Right ventricle myocardium inferior (tissue), 1 donor: ENCODE data around the gene NRL. TPM values are rescaled to one million over a fixed set of nuclear protein-coding genes. Genes with fewer than 3 reads are reported as not detected.

Experiments used
- microRNA-seq: library from miRNA; unstranded; fragments of <30 nt; microRNA quantifications from one replicate; pipeline ENCODE4 v1.2.0, GENCODE V29; 2020
- total RNA-seq: library from RNA; stranded (reverse); fragmentation: NEBNext Ultra II Directional; extraction: Animal tissue kit (Norgen Biotek cat#: 25700); gene quantifications from one replicate; pipeline ENCODE4 v1.2.1, GENCODE V29; 2021
- donor health status: DM: no; HTN: yes; CAD: no; lungs with severe emphysema.

Gene NRL
- total RNA-seq, 1 donor from 2014 or later = 1.8 TPM

Small RNA genes lying within 50 kb of the gene (microRNA-seq; reads per million reads assigned to microRNA genes)
- not detected for gene MIR7703

Other genes starting within 250 kb of the NRL start
- 29.7 TPM for gene DHRS4, start 161.2 kb downstream of the NRL start, total RNA-seq
- 16.3 TPM for gene DHRS4L2, start 126.0 kb downstream of the NRL start, total RNA-seq
- gene CARMIL3, start 62.9 kb downstream of the NRL start, total RNA-seq = 0.08 TPM
- not detected for gene CPNE6, start 43.4 kb downstream of the NRL start, total RNA-seq
- 4.3 TPM for gene PCK2, start 20.6 kb downstream of the NRL start, total RNA-seq
- gene DCAF11, start 172 bp downstream of the NRL start, total RNA-seq = 84.7 TPM
- 129 TPM for gene FITM1, start 15.7 kb upstream of the NRL start, total RNA-seq
- gene PSME1, start 21.2 kb upstream of the NRL start, total RNA-seq = 140 TPM
- gene EMC9, start 26.6 kb upstream of the NRL start, total RNA-seq = 14.6 TPM
- gene PSME2, start 31.7 kb upstream of the NRL start, total RNA-seq = 109 TPM
- gene RNF31, start 32.5 kb upstream of the NRL start, total RNA-seq = 33.4 TPM
- 30.5 TPM for gene IRF9, start 46.3 kb upstream of the NRL start, total RNA-seq
- gene REC8, start 57.1 kb upstream of the NRL start, total RNA-seq = 2.4 TPM
- gene IPO4, start 73.9 kb upstream of the NRL start, total RNA-seq = 10.5 TPM
- 23.2 TPM for gene TM9SF1, start 80.5 kb upstream of the NRL start, total RNA-seq
- gene TSSK4, start 90.7 kb upstream of the NRL start, total RNA-seq = 0.43 TPM
- 28.5 TPM for gene CHMP4A, start 98.5 kb upstream of the NRL start, total RNA-seq
- gene MDP1, start 101.1 kb upstream of the NRL start, total RNA-seq = 17.0 TPM
- gene NEDD8, start 117.4 kb upstream of the NRL start, total RNA-seq = 218 TPM
- 29.1 TPM for gene GMPR2, start 118.0 kb upstream of the NRL start, total RNA-seq
- 33.0 TPM for gene TINF2, start 127.7 kb upstream of the NRL start, total RNA-seq
- 1.1 TPM for gene TGM1, start 148.2 kb upstream of the NRL start, total RNA-seq
- gene RABGGTA, start 156.6 kb upstream of the NRL start, total RNA-seq = 21.5 TPM
- gene DHRS1, start 184.8 kb upstream of the NRL start, total RNA-seq = 8.3 TPM
- 23.0 TPM for gene NOP9, start 184.9 kb upstream of the NRL start, total RNA-seq
- 4.3 TPM for gene CIDEB, start 193.0 kb upstream of the NRL start, total RNA-seq
- gene LTB4R2, start 195.2 kb upstream of the NRL start, total RNA-seq = 0.57 TPM
- gene LTB4R, start 196.6 kb upstream of the NRL start, total RNA-seq = 2.1 TPM
- gene ADCY4, start 220.1 kb upstream of the NRL start, total RNA-seq = 27.3 TPM
- 4.2 TPM for gene RIPK3, start 225.0 kb upstream of the NRL start, total RNA-seq